GM12874 (cell line): ENCODE measurements around the gene UPK3A.

Source experiments
- CTCF ChIP-seq: IDR thresholded peaks from 2 replicates; pipeline ENCODE4 v1.5.1; 2011; ENCODE audit warnings: low read depth, mild to moderate bottlenecking, control low read depth, low read length, moderate library complexity; ENCODE audit not compliant: insufficient read depth

The UPK3A gene

GRCh38 chr22:45284705-45285262, at the start of gene UPK3A:
Gene UPK3A (plus strand): TSS chr22:45284949. CDS start chr22:45285014, 65 bp downstream.
- no peak for TF ChIP-seq CTCF

- TF ChIP-seq CTCF: no peak
Observed at GRCh38 chr22:45235101-45235777, 49.5 kb upstream of the UPK3A start.

- no peak for TF ChIP-seq CTCF
Observed at GRCh38 chr22:45235851-45236342, 48.9 kb upstream of the UPK3A start.

GRCh38 chr22:45237065-45237990, 47.4 kb upstream of the UPK3A start:
- no peak for TF ChIP-seq CTCF

- no peak for TF ChIP-seq CTCF
Observed at GRCh38 chr22:45238076-45238956, 46.4 kb upstream of the UPK3A start.

GRCh38 chr22:45238957-45239680, 45.6 kb upstream of the UPK3A start:
- TF ChIP-seq CTCF: no peak
